Glomerular visceral epithelial cell (primary cell): ENCODE measurements around the gene KCNA4.
"Not testable (repeated sequence)": the region's sequence is repeated elsewhere in the genome, so short reads cannot be mapped to it uniquely, and the experiment has no call there.

Source experiments
- DNase-seq: peaks from one replicate; pipeline ENCODE4 v3.0.0-alpha.2; 2016; ENCODE audit errors: extremely low spot score

Gene KCNA4

DNA sequence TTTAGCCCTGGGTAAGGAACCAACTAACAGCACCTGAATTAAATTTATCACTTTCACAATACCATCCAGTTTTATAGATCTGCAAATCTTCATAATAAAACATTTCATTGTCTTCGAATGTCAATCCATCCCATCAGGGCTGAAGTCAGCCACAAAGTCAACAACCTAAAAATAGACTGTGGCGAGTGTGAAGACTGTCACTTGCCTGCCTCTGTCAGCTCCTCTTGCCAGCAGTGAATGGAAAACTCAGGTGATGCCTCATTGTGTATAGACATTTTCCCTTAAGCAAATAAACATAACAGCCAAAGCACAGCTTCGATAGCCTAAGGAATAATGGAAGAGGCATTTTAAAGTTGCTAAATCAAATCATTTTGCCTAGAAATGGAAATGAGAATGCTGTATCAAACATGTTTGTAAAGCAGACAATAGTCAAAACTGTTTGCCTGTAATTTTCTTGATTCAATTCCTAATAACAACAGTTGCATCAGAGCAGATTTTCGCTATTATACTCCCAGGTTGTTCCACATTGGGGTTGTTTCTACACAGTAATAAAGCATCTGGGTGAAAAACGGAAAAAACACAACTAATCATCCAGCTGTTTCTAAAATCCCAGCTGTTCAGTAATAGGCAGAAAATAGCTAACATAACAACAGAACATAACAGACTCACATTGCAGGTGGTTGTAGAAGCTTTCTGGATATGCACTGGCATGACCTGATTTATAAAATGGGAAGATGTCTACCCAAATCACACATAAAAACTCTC, 15.7 kb downstream of the KCNA4 start:
- DNase-seq, result no peak

DNA sequence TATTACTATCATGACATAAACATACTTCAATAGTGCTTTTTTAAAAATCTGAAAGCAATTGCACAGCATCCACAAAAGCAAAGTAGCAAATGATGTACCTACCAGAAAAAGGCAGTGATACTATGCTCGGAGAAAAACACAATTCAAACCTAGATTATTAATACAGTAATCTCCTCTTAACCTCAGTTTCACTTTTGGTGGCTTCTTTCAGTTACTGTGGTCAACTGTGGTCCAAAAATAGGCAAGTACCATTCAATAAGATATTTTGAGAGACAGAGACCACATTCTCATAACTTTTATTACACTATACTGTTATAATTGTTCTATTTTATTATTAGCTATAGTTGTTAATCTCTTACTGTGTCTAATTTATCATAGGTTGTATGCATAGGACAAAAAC, 20.8 kb downstream of the KCNA4 start:
- DNase-seq, result no peak

DNA sequence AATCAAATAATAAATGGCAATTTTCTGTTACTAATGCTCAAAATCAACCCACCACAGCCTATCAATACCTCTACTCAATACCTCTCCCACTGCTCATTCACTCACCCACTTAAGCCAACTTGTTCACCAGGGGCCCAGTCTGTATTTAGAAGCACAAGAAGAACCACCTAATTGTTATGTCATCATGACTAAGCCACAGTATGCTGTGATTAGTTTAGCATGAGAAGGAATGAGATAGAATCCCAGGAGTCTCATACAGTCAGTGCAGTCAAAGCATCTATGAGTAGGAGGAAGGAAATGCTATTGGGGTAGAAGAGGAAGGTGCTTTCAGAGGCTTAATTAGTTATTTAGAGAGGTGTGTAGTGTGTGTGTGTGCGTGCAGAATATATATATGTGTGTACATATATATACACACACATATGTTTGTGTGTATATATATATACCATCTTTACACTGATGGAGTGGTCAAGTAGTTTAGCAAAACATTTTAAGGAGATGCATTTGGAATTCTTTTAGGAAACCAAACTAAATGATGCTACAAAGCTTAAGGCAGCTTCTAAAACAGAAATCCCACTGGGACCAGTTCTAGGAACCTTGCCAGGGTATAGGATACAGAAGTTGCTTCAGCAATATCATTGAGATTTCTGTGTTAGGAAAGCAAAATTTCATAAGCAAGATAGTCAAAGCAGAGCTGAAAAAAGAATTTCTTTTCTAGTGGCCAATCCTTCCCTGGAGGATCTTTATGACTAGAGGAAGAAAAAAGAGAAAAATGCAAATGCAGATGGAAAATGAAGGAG, 27.5 kb downstream of the KCNA4 start:
- no peak for DNase-seq

DNA sequence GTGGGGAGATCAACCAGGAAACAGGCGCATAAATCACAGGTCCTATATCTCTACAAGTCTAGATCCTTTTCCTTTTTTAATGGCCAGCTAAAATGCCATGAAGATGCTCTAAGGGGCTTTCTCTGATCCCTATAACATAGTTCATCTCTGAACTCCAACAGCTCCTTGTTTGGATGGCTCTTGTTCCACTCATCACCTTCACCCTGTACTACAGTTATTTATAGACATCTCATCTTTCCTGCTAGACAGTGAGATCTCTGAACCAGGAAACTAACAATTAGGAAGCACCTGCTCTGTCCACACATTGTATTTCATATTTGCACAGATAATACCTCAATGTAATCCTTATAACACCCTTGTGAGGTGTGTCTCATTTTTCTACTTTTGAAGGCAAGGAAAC, 31.6 kb downstream of the KCNA4 start:
- DNase-seq, result no peak

DNA sequence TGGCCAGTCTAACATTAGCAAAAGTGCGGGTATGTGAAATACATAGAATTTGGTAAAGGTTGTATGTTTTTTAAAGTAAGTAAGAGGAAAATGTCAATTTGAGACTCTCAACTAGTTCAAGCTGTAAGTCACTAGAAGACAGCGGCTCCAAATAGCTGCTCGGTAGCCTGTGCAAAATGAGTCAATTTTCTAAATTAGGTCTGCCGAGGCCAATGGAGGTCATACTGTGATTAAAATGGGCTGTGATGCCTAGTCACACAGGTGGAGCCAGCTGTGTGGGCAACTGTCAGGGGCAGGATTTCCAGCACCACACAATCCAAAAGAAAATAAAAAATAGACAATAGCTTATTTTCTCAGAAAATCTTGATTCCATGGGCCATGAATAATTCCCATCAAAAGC, 32.3 kb downstream of the KCNA4 start:
- DNase-seq, result no peak

DNA sequence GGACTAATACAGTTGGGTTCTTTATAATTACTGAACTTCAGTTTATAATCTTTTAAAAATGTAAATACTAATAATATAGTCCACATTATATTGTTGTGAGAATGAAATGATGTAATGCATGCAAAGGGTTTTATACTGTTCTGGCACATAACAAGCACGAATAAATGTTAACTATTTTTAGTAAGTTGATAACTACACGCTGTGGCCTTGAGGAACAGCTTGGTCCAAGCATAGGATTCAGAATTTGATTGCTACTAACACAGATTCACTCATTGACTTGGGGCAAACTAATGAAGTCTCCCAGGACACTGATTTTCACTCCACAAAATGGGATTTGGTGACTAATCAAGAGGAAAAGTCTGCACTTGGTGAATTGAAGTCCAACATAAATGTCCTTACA, 38.3 kb downstream of the KCNA4 start:
- DNase-seq, result no peak

DNA sequence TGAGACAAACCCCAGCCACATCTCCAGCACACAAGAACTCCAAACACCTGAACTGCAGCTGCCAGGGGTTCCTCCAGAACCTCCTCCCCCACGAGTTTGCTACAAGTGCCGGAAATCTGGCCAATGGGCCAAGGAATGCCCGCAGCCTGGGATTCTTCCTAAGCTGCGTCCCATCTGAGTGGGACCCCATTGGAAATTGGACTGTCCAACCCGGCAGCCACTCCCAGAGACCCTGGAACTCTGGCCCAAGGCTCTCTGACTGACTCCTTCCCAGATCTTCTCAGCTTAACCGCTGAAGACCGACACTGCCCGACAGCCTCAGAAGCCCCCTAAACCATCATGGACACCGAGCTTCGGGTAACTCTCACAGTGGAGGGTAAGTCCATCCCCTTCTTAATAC, 41.2 kb downstream of the KCNA4 start:
- not testable (repeated sequence) for DNase-seq

DNA sequence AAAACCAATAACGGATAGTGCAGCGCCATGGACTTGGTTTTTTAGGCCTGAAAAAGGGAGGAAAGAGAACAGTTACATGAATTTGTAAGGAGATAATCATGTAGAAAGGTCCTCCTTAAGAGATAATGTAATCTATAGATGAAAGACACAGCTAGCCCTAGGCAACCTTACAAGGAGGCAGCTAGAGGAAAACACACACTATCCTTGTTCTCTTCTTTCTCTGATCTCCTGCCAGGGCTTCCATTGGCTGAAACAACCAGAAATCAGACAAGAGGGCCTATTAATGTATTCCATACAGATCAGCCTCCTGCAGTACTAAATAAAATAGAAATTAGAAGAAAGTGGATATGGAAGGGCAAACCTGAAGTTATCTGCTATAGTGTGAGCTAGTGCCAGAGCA, 53.0 kb downstream of the KCNA4 start:
- no peak for DNase-seq

DNA sequence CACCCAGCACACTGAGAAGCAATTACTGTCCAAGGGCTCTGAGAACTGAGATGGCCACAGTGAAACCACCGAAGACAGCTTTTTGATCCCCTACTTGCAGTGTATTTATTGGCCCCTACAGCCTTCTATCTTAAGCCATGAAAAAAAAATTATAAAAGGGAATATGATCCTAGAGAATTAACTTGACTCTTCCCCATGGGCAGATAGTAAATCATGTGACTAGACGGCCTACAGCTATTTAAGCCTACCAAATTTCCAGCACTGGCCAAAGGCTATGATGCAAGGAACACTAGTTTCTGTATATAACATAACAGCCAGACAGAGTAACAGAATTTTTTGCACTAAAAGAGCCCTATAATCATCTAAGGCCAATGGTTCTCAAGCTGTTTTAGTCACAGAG, 53.8 kb downstream of the KCNA4 start:
- no peak for DNase-seq

DNA sequence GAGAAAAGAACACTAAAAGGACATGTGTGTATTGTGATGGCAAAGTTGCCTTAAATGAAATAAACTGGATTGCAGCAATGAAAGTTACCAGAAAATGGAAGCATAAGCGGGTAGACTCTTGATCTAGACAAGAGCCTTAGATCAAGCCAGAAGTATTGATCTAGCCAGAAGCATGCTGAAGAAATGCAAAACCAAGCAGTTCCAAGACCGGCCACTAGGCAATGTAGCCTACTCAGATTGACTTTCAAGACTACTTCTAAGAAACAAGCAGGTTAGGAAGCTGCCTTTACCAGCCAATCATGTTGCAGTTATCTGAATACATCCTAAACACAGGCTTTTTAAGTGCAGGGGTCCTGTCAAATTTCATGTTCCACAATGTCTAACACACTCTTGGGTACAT, 54.6 kb downstream of the KCNA4 start:
- no peak for DNase-seq
